ENCODE results near the gene CENPW. TPM values are rescaled to one million over a fixed set of nuclear protein-coding genes. Genes with fewer than 3 reads are reported as not detected.

Gene CENPW
- total and polyA plus RNA-seq, 2 experiments from 2014 or later = 7.3 to 21.8 TPM

DNA sequence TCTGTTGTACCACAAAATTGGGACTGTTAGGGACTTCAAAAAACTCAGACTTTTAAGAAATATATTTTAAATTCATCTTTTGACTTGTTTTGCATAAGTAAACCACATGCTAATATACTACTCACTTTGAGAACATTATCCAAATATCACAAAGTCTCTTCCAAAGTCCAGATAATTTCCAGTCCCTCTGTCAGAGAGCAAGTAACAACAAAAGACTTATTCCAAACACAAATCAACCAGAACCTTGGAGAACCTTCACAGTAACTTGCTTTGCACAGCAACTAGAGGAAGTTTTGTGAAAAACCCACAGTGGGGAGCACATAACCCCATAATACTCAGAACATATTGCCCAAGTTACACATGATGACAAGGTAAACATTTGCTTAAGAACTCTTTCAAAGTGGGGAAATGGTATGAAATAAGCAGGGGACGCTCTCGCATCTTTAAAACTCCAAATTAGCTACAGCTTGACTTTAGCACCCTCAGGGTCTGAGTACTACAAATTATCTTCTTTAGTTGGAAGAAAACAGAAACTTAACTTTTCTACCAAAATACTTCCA is 37.8 kb downstream of the CENPW start:
- H3K4me2 ChIP-seq = no peak overlapping the region
- no peaks in the 10 kb centered on the region for H3K27me3 ChIP-seq
- H3K4me3 ChIP-seq = no peak overlapping the region
- H4K20me1 ChIP-seq (ENCODE audit: insufficient read depth, poor library complexity, severe bottlenecking) = no peaks in the 10 kb centered on the region
- H3K9me2 ChIP-seq (replicated peaks; ENCODE audit: insufficient read depth) = no peaks in the 10 kb centered on the region
- no peak overlapping the region for H2AFZ ChIP-seq
- no peaks in the 10 kb centered on the region for H3K9me3 ChIP-seq (ENCODE audit: low read depth)
- WGBS (ENCODE audit: low lambda C conversion rate, missing lambda C conversion rate) = 71% methylated on average over 2 of the region's 2 CpGs
- H3K4me1 ChIP-seq (ENCODE audit: insufficient read depth) = no peaks in the 10 kb centered on the region
- H3K36me3 ChIP-seq (replicated peaks; ENCODE audit: insufficient read depth, low read depth) = no peaks in the 10 kb centered on the region
- no peak overlapping the region for H3K27ac ChIP-seq
- H3K79me2 ChIP-seq = no peaks in the 10 kb centered on the region
- TF ChIP-seq EZH2 (IDR thresholded peaks at IDR 0.05; ENCODE audit: borderline replicate concordance) (no peak), EZH2phosphoT487 (IDR thresholded peaks at IDR 0.05; ENCODE audit: low read depth, severe bottlenecking, unreplicated experiment) (no peak), CTCF (IDR thresholded peaks at IDR 0.05; ENCODE audit: poor library complexity) (no peak)
- no peak for DNase-seq (ENCODE audit: low spot score)

DNA sequence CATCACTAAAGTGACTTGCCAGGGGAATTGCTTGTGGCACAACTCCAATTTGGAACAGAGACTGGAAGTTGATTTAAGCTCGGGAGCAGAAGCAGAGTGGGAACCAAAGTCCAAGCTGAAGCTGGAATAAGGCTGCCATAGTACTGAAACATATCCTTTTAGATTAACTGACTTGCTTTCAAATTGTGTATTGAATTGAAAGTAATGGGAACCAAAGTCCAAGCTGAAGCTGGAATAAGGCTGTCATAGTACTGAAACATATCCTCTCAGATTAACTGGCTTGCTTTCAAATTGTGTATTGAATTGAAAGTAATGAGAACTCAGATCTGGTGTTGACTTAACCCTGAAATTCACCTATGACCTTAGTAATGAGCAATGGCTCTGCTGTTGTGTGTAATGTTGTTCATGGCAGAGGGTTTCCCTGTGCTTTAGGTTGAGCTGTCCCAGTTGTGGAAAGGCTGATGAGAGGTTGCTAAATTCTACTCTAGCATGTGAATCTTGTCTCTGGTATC is 40.2 kb downstream of the CENPW start:
- Histone ChIP-seq H3K9me2 (replicated peaks; ENCODE audit: insufficient read depth) (no peaks in the 10 kb centered on the region), H3K27ac (no peak overlapping the region), H3K4me1 (ENCODE audit: insufficient read depth) (no peaks in the 10 kb centered on the region), H3K79me2 (no peaks in the 10 kb centered on the region), H3K4me2 (no peak overlapping the region), H3K36me3 (replicated peaks; ENCODE audit: insufficient read depth, low read depth) (no peaks in the 10 kb centered on the region), H2AFZ (no peak overlapping the region), H3K27me3 (no peaks in the 10 kb centered on the region), H3K4me3 (no peak overlapping the region), H4K20me1 (ENCODE audit: insufficient read depth, poor library complexity, severe bottlenecking) (no peaks in the 10 kb centered on the region), H3K9me3 (ENCODE audit: low read depth) (no peaks in the 10 kb centered on the region)
- TF ChIP-seq EZH2phosphoT487 (IDR thresholded peaks at IDR 0.05; ENCODE audit: low read depth, severe bottlenecking, unreplicated experiment) (no peak), CTCF (IDR thresholded peaks at IDR 0.05; ENCODE audit: poor library complexity) (no peak), EZH2 (IDR thresholded peaks at IDR 0.05; ENCODE audit: borderline replicate concordance) (no peak)
- no peak for DNase-seq (ENCODE audit: low spot score)
- WGBS (ENCODE audit: low lambda C conversion rate, missing lambda C conversion rate) = 77% methylated on average over 1 of the region's 1 CpG

DNA sequence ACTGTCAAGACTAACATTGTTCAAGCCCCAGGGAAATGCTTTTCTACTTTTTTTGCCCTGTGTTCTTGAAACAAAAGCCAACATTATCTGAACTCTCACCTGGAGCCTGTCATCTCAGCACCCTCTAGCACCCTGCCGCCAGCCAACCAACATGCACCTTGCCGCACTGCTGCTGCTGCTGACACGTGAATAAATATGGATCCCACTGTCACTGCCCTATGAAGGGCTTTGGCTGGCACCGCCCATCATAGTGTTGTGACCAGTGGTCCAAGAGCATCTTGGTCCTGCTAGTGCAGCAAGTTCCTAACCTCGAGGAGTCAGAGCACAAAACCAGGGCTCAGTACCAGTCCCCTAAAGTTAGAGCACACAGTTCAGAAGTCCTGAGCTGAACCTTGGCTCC is 41.6 kb downstream of the CENPW start:
- Histone ChIP-seq H3K9me3 (ENCODE audit: low read depth) (no peaks in the 10 kb centered on the region), H3K4me3 (no peak overlapping the region), H3K9me2 (replicated peaks; ENCODE audit: insufficient read depth) (no peaks in the 10 kb centered on the region), H4K20me1 (ENCODE audit: insufficient read depth, poor library complexity, severe bottlenecking) (no peaks in the 10 kb centered on the region), H3K4me2 (no peak overlapping the region), H3K36me3 (replicated peaks; ENCODE audit: insufficient read depth, low read depth) (no peaks in the 10 kb centered on the region), H3K79me2 (no peaks in the 10 kb centered on the region), H3K27ac (no peak overlapping the region), H3K4me1 (ENCODE audit: insufficient read depth) (no peaks in the 10 kb centered on the region), H3K27me3 (no peaks in the 10 kb centered on the region), H2AFZ (no peak overlapping the region)
- no peak for TF ChIP-seq EZH2 (IDR thresholded peaks at IDR 0.05; ENCODE audit: borderline replicate concordance)
- no peak for TF ChIP-seq CTCF (IDR thresholded peaks at IDR 0.05; ENCODE audit: poor library complexity)
- no peak for TF ChIP-seq EZH2phosphoT487 (IDR thresholded peaks at IDR 0.05; ENCODE audit: low read depth, severe bottlenecking, unreplicated experiment)
- DNase-seq (ENCODE audit: low spot score) = no peak
- WGBS (ENCODE audit: low lambda C conversion rate, missing lambda C conversion rate) = 97% methylated on average over 5 of the region's 5 CpGs

Data from hepatocyte (in vitro differentiated cells).